Stimulated activated CD4-positive, alpha-beta T cell treated with anti-CD3 and anti-CD28 coated beads, Interleukin-15, amount 100 ng/mL, for 48 hours (primary cell): ENCODE results near the gene CUX1.

Source experiments
- DNase-seq, 2 donors: peaks; one replicate each; pipeline ENCODE4 v3.0.0-alpha.2; 2020; ENCODE audit warnings: low read depth in 2 of 2

CUX1 gene

DNA sequence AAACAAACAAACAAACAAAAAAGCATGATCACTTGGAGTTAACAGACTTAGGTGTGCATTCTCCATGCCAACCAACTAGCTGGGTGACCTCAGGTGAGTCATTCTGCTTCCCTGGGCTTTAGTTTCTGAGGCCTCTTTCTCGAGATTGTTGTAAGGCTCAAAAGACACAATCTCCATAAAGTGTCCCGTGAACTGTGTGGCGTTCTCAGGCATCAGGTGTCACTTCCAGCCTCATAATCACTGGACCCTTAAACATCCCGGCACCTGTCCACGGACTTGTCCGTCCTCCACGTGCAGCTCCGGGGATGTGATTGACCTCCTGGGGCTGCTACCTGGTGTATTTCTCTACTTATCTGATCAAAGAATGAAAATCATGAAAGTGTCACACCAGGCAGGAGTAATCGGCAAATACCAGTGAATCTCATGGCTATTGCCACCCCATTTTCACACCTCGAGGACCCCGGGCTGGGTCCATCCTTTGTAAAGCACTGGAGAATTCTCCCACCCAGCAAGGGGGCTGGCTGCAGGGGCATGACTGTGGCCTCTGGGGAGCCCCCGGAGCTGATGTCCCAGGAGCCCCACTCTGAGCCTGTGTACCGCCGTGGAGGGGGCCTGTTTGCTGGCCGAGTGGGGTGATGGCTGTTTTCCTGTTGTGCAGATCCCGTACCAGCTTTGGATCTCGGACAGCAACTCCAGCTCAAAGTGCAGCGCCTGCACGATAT is 279.4 kb downstream of the CUX1 start:
- DNase-seq, result no peak

DNA sequence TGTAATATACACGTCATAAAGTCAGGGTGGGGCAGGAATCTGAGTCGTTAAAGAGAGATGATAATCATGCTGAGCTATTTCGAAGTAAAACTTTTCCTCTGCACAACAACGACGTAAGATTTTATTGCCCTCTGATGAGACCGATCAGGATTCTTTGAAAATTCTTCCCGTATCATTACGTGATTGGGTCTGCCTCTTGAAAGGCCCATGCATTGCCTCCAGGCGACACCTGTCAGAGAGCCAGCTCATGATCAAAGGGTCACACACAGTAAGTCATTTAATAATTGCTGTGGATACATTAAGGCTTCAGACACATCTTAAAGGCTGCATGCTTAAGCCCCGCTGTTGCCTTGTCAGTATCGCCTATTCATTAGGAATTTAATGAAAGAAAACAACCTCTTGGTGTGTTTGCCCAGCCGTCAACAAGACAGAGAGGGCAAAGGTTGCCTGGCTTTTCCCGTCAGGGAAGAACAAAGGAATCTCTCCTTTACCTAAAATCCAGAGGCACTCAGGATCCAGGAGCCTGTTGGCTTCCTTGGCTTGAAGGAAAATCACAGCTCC is 280.3 kb downstream of the CUX1 start:
- DNase-seq, result no peak

DNA sequence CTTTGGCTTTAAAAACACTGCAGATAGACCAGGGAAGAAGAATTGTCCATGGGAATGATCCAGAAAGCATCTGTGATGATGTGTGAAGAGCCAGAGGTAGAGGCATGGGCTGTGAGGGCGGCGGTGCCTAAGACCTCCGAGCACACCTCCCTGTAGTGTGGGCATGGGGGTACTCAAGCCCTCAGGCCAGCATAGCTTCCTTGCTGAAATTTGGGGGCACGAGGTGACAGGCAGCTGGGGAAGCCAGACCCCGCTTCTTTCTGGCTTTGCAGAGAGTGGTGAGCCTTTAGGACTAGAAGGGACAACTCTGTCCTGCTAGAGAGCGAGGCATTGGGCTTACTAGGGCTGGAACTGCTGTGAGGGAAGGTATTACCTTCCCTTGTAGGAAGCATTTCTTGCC is 281.6 kb downstream of the CUX1 start:
- DNase-seq, result no peak

DNA sequence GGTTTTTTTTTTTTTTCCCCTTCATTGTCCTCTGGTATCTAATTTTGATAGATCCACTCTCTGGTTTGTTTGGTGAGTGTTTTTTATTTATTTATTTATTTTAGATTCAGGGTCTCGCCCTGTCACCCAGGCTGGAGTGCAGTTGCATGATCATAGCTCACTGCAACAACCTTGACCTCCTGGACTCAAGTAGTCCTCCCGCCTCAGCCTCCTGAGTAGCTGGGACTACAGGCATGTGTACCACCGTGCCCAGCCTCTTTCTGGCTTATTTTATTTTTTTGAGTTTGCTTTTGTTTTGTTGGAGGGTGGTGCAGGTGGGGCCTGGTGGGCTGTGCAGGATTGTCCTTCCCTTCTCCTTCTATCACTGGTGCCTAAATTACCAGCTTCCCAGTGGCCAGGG is 282.0 kb downstream of the CUX1 start:
- DNase-seq, result no peak

DNA sequence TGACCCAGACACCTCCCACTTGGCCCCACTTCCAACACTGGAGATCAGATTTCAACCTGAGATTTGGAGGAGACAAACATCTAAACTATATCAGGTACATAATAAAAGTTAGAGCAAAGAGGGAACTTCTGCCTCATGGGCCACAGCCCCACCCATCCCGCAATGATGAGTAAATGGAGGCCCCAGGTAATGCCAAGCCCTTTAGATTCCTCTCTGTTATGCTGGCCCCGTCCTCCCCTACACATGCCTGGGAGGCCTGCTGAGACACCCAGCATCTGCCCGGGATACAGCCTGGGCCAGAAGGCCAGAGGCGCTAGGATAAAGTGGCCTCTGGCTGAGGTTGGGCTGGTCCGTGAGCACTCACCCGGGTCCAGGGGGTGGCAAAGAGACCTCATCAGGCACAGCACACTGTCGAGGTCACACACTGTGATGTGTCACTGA is 283.7 kb downstream of the CUX1 start:
- DNase-seq, result no peak

DNA sequence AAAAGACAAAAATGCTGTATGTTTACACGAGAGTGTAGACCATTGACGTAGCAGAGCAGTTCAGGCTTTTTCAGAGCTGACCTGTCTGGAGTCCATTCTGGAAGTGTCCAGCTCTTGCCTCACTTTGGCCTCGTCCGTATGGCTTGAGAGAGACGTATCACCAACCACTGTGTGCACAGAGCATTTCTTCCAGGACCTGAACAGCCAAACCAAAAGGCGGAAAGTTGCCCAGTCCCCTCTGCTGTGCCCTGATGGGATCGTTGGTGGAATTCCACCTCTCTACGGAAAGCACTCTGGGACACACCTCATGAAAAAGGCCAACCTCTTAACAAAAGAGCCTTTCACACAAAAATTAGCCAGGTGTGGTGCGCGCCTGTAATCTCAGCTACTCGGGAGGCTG is 284.5 kb downstream of the CUX1 start:
- no peak for DNase-seq

DNA sequence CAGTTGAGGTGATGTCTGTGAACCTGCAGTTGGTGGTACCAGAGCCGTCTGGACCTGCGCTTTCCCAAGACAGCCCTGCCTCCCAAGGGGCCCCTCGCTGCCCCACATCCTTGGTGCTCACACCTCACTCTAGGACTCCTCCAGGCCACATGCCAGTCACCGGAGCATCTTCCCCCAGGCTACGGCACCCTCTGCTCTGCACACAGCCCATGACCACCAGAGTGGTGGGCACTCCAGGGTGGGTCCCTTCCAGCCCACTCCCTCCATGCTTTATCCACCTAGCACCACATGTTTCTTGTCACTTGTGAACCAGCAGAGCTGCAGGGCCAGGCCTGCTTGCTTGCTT is 285.6 kb downstream of the CUX1 start:
- DNase-seq, result no peak

DNA sequence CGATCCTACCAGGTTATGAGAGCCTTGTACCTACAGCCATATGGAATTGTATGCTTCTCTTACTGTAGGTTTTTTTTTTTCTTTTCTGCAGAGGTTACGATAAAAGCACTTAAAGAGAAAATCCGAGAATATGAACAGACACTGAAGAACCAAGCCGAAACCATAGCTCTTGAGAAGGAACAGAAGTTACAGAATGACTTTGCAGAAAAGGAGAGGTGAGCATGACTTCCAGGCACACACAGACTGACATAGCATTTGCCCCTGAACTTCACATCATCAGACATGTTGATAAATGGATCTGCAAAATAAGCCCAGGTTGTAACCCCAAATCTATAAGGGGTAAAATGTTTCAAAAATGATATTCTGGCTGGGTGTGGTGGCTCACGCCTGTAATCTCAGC is 286.8 kb downstream of the CUX1 start:
- no peak for DNase-seq

DNA sequence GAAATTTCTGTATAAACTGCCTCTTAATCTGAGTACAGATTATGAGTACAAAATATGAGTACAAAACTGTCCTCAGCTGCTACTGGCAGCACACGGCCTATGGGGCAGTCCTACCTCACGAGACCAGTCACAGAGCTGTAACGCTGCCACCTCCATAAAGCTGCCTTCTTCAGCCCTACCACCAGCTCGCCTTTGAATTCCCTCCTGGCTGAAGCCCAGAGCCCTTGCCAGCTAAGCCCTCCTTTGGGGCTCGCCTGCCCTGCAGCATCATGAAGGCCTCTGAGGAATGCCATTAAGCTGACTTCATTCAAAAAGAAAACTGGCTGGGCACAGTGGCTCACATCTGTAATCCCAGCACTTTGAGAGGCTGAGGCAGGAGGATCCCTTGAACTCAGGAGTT is 289.2 kb downstream of the CUX1 start:
- DNase-seq, result no peak

DNA sequence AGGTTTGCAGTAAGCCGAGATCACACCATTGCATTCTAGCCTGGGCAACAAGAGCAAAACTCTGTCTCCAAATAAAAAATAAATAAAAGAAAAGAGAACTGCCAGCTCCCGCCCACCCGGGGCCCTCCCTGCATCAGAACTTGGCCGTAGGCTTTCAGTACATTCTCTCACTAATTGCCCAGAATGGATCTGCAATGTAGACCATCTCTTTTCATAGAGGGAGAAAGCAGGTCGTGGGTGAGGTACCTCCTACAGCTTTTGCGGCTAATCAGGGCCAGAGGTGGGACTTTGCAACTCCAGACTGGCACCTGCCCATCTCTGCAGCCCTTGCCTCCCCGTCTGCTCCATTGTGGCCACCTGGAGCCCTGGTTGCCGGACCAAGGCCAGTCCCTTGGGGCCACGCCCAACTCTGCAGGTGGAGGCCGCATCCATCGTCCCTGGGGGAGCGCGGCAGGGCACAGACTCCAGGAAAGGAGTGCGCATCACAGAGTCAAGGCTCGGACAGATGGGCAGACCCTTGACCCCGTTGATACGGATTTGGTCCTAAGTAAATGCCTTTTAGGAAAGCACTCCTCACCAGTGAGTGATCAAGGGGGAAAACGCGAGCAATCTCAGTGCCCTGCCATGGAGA is 290.2 kb downstream of the CUX1 start:
- no peak for DNase-seq

DNA sequence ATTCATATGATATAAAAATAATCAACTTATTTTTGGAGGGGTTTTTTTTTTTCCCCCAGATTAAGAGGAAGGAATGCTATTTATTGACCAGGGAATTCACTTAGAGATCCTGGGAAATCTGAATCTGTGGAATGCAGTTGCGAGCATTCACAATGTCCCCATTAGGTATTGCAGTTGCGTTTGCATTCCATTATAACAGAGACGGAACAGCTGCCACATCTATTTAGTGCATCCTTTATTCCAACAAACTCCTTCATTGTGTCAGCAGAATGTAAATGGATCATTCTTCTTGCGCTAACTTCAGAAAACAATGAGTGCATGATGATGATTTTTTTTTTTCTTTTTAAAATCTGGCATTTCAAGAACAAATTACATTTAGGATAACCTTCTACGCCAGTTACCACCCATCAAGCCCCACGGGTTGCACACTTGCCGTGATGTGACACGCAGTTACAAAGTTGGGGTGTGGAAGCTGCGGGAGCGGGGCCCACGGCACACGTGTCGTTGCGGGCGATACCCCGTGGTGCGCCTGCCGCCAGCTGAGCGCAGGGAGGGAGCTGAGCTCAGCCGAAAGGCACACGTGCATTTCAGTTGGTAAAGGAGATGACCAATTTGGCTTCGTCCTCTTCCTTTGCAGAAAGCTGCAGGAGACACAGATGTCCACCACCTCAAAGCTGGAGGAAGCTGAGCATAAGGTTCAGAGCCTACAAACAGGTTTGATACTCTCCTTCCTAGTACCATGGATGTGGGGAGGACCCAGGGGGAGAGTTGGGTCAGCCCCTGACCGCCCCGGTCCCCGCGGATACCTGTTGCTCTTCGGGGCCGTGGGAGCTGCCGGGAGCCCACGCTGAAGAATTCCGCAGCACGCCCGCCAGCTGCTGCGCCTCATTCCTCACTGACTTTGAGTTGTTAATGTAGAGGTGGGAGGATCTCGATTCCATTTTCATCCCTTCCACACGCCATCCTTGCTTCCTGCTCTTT is 293.9 kb downstream of the CUX1 start:
- DNase-seq, result no peak

DNA sequence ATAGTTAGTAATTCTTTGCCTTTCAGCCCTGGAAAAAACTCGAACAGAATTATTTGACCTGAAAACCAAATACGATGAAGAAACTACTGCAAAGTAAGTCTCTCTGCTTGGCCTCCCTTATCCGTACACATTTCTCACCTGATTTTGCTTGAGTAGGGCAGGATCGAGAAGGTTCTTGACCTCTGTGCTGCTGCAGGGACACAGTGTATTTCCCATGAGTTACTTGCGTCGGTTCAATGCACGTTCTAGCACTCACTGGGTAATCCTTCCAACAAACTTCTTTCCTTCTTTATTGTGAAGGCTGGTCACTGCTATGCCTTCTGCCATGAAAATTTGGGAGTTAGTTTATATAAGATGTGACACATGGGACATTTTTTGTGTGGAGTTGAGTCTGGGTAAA is 297.8 kb downstream of the CUX1 start:
- DNase-seq, result no peak

DNA sequence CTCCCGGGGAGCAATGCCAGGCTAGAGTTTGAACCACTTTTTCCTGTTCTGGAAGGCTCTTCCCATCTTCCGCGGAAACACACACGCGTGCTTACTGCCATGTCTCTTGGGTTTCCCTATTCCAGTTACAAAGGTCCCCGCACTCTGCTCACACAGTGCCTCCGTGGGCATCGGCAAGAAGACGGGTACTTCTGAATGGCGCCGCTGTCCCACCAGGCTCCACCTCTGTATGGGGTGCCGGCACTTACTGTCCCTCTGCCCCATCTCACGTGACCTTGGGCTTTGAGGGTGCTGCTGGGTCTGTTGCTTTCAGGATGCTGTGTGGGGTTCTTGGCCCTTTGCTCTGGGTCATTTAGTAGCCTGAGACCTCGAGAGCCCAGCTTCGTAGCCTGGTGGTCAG is 298.5 kb downstream of the CUX1 start:
- no peak for DNase-seq

DNA sequence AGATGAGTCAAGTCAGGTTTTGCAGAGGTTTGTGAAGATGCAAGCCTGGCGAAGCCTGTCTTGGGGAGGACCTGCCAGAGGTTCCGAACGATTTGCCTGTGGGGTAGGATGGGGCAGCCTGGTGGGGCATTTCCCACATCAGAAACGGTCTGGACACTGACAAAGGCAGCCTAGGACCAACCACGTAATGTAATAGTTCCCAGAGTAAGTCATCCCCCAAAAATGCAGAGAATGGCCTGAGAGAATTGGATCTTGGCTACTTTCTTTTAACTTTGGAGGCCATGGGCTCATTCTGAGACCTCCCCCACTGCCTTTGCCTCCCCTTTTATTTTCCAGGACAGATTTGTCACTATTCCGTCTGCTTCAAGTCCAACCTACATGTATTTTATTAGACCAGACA is 300.3 kb downstream of the CUX1 start:
- DNase-seq, result no peak

DNA sequence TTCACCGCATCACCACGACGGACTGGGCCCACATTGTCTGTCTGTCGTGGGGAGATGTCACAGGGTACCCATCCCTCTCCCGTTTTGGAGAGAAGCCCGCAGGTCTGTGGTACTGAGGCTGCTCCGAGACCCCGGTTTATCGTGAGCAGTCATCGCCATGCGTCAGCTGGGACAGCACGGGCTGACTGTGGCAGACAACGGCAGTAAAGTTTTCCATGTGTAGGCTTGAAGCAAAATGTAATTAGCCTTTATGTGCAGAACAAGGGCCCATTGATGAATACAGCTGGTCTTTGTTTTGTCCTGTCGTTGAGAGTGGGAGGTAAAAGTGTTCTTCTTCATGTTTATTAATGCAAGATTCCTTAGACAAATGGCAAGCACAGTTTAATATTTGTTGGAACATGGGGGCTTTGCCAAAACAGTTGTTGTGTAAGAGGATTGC is 301.8 kb downstream of the CUX1 start:
- no peak for DNase-seq

DNA sequence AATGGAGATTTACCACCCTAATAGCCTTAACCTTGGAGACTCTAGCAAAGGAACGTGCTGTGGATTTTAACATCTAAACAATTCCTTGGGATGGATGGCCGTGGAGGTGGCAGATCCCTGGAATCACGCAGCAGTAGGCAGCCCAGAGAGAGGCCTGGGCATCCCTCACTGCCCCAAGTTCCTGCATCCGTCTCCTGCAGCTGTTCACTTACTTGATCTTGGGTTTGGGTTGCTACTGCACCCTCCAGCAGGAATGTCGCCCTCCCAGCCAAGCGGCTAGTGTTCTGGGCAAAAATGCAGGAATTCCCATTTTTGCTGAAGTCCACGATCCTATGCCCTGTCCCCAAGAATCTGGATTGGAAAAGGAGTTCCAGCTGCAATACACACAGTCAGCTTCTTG is 302.5 kb downstream of the CUX1 start:
- no peak for DNase-seq

DNA sequence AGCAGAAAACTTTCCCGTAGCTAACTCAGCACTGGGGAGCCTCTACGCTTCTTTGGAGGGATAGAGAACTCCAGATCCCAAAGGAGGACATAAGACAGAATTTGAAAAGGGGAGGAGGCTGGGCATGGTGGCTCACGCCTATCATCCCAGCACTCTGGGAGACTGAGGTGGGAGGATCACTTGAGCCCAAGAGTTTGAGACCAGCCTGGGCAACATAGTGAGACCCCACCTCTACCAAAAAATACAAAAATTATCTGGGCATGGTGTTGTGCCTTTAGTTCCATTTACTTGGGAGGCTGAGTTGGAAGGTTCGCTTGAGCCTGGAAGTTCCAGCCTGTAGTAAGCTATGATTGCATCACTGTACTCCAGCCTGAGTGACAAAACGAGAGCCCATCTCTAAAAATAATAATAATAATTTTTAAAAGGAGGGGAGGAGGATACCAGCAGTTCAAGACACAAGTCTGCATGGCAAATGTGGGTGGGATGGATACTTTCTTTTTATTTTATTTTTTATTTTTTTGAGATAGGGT is 303.3 kb downstream of the CUX1 start:
- no peak for DNase-seq

DNA sequence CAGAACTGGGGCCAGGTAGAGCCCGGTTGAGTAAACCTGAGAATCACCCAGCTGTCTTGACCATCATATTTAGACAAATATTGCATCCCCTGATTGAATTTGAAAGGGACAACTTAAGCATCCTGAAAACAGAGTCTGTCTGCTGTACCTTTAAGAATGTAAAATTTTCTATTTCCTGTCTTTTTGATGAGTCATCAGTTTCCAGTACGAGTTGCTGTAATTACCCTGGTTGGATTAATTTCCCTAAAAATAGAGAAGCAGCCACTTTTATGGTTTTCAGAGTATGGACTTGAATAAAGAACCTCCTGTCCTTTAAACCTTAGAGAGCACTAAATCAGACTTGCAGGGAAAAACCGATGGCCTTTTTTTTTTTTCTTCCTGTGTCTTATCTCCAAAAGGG is 304.6 kb downstream of the CUX1 start:
- DNase-seq, result no peak

DNA sequence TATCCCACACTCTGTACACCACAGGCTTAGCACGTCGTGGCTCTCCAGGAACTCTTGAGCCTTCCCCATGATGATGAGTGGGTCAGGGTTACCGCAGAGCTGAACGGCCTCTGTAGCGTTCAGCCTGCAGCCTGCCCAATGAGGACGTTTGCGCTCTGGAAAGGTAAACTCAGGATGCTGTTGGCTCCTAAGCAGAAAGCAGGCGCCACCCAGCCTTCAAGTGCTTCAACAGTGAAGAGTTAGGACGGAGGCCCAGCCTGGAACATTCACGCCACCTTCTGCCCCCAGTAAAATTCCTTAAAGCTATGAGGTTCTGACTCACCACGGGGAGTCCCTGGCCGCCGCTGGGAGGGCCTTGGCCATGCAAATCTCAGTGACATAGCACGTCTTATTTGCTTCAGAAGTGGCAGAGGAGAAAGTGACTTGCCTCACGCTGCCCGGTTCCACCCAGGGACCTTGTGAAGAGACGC is 307.7 kb downstream of the CUX1 start:
- DNase-seq, result no peak

DNA sequence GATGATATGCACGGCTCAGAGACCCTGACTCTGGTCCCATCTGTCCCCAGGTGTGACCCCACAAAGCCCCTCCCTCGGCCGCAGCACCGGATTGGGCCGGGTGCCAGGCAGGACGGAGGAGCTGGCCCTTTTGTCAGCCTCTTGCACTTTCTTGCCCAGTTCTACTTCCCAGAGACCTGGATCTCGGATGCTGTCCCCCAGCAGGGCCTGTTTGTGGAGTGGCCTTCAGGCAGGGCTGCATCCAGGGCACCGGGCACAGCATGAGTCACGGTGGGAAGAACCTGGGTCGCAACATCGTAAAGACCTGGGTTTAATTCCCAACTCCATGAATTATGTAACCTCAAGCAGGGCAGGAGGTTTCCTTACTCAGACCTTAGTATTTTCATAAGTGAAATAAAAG is 310.9 kb downstream of the CUX1 start:
- no peak for DNase-seq

DNA sequence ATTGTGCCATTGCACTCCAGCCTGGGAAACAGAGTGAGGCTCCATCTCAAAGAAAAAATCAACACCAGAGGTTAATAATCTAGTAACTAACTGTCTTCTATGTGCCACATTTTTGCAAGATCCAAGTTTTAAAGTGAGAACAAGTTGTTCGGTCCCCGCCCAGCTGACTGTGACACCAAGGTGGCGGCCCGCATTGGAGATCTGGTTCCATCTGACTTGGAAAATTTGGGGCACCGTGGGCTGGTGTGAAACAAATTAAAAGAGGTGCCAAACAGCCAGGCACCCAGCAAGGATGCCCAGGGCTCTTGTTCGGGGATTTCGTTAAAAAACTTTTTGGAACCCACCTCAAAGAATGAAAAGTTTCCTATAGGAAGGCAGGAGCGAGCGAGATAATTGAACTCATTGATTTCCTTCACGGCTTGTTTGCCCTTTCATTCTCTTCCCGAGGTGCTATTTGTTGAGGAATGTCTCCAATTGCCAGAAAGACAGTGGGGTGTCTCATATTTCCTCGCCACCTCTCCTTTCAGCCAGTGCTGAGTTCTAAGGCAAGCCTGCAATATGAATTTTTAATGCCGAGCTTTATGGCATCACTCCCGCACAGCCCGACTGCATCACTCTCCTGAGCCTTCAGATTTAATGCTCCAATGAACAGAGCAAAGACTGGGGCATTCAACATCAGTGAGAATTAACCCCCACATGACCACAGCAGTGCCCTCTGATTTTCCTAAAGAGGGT is 312.4 kb downstream of the CUX1 start:
- DNase-seq, result no peak
